NT2/D1 (cell line): ENCODE data around the gene CENPQ.

Experiments
- YY1 ChIP-seq: IDR thresholded peaks from 2 replicates; pipeline ENCODE4 v1.6.1; 2011; ENCODE audit not compliant: insufficient read length, insufficient read depth
- ZNF274 ChIP-seq: IDR thresholded peaks from 2 replicates; pipeline ENCODE4 v1.6.1; 2011; ENCODE audit warnings: mild to moderate bottlenecking, low read depth, low read length

DNA sequence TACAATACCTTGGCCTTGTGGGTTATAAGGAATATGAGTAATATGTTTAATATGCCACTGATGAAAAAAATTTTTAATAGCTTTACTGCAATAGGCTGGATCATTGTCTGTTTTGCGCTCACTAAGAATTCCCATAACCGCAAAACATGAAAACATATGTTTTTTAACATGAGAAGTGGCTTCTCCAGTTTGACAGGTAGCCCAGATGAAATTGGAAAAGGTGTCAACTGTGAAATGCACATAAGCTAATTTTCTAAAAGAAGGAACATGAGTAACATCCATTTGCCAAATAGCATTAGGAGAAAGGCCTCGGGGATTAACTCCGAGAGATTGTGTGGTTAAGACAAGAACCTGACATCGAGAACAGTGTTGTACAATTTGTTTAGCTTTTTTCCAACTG, 41.5 kb downstream of the CENPQ start:
- TF ChIP-seq ZNF274 (no peak), YY1 (no peak)
